Lower leg skin (tissue), 4 donors: ENCODE measurements around the gene SNAPIN. TPM values are rescaled to one million over a fixed set of nuclear protein-coding genes. Genes with fewer than 3 reads are reported as not detected.

Experiments used
- DNase-seq, 2 donors: peaks; one replicate each; pipeline ENCODE4 v3.0.0-alpha.2; 2019; ENCODE audit warnings: low spot score in 2 of 2
- H3K4me3 ChIP-seq: fragments of 200-600 bp; sonication (generic); 2 replicates; pipeline ENCODE4 v1.5.1; 2017; ENCODE audit warnings: mild to moderate bottlenecking, low read depth; ENCODE audit not compliant: poor library complexity, severe bottlenecking
- POLR2A ChIP-seq, 2 donors: fragments of 450-650 bp; IDR thresholded peaks; one replicate each; pipeline ENCODE4 v1.6.1; 2016 to 2017; ENCODE audit warnings: antibody characterized with exemption in 2 of 2, mild to moderate bottlenecking in 1 of 2, moderate library complexity in 1 of 2
- WGBS, 2 donors: methylation state at CpG; one replicate each; pipeline ENCODE4 v1.1.5; 2018; 5-methylcytosine and 5-hydroxymethylcytosine counted together
- intact Hi-C: fragments of 100-400 bp; cut with DNase I; formaldehyde crosslinking; loops from one replicate; pipeline ENCODE4 v1.15.0; 2023; ENCODE audit warnings: low total_unique reads
- total RNA-seq, 4 donors: library from RNA; depleted of rRNA; stranded (reverse); fragments of >200 nt; gene quantifications; one replicate each; pipeline ENCODE4 v1.1.0, GENCODE V29; 2016
- TF ChIP-seq, protein P1 (sequence below), 3 donors: fragments of 450-650 bp; IDR thresholded peaks; one replicate each; pipeline ENCODE4 v1.5.1; 2016; ENCODE audit warnings: antibody characterized with exemption in 3 of 3, mild to moderate bottlenecking in 3 of 3, moderate library complexity in 2 of 3

SNAPIN gene
- total RNA-seq, 4 donors from 2014 or later = 34.8 to 60.4 (median 46.9) TPM

- no peak for TF ChIP-seq POLR2A (IDR thresholded peaks at IDR 0.05)
- TF ChIP-seq, protein P1, sequence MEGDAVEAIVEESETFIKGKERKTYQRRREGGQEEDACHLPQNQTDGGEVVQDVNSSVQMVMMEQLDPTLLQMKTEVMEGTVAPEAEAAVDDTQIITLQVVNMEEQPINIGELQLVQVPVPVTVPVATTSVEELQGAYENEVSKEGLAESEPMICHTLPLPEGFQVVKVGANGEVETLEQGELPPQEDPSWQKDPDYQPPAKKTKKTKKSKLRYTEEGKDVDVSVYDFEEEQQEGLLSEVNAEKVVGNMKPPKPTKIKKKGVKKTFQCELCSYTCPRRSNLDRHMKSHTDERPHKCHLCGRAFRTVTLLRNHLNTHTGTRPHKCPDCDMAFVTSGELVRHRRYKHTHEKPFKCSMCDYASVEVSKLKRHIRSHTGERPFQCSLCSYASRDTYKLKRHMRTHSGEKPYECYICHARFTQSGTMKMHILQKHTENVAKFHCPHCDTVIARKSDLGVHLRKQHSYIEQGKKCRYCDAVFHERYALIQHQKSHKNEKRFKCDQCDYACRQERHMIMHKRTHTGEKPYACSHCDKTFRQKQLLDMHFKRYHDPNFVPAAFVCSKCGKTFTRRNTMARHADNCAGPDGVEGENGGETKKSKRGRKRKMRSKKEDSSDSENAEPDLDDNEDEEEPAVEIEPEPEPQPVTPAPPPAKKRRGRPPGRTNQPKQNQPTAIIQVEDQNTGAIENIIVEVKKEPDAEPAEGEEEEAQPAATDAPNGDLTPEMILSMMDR (IDR thresholded peaks at IDR 0.05) = no peak
- no peak overlapping the region for H3K4me3 ChIP-seq
- DNase-seq = no peak
- intact Hi-C loops = no loop called here
- 34 to 35% methylated on average over 18 of the region's 18 CpGs for WGBS, 2 donors
Measured at GRCh38 chr1:153633161-153633753, 25.2 kb upstream of the SNAPIN start.

- intact Hi-C loops = no loop called here
Measured at GRCh38 chr1:153633754-153634665, 24.5 kb upstream of the SNAPIN start, which contains the start of gene CHTOP. TSS of gene CHTOP (plus strand) at chr1:153634066. CDS start at chr1:153636589, 2,523 bp downstream.

DNA sequence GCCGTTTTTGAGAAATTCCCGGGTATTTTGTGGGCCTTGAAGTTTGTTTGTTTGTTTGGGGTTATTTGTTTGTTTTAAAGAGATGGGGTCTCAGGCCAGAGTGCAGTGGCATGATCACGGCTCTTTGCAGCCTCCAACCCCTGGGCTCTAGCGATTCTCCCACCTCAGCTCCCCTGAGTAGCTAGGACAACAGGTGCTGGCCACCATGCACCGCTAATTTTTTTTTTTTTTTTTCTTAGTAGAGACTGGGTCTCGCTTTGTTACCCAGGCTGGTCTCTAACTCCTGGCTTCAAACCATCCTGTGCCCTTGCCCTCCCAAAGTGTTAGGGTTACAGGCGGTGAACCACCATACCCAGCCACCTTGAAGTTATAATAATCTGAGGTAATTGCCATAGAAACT, 22.6 kb upstream of the SNAPIN start:
- intact Hi-C loops = no loop called here

More at GRCh38 chr1:153633754-153634665, 24.5 kb upstream of the SNAPIN start, which contains the start of gene CHTOP:
- peak within 1 kb of the TSS; percentile 81 for H3K4me3 ChIP-seq
- DNase-seq = peak; percentile 99
- 0 to 1% methylated on average over 60 to 62 of the region's 65 CpGs for WGBS, 2 donors
- peak in 1 of 2 donors; percentile 57 for TF ChIP-seq POLR2A (IDR thresholded peaks at IDR 0.05)
- TF ChIP-seq, protein P1 (IDR thresholded peaks at IDR 0.05) = no peak

DNA sequence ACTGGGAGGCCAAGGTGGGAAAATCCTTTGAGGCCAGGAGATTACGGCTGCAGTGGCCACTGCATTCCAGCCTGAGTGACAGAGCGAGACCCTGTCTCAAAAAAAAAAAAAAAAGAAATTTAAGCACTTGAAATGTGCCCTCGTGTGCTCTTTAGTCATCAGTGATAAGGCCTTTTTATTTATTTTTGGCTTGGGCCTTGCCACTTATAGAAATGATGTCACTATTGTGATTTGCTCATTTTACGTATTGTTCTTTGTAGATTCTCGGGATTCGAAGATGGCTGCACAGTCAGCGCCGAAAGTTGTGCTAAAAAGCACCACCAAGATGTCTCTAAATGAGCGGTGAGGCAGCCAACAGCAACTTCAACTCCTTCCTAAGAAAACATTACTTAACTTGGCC, 22.2 kb upstream of the SNAPIN start:
- 90 to 92% methylated on average over 9 of the region's 9 CpGs for WGBS, 2 donors
- TF ChIP-seq POLR2A (IDR thresholded peaks at IDR 0.05) = no peak
- TF ChIP-seq, protein P1 (IDR thresholded peaks at IDR 0.05) = no peak
- no peak overlapping the region for H3K4me3 ChIP-seq
- intact Hi-C loops = no loop called here
- DNase-seq = no peak

More for the DNA sequence above, 22.6 kb upstream of the SNAPIN start:
- no peak for DNase-seq
- WGBS, 2 donors = 84 to 90% methylated on average over 7 of the region's 7 CpGs
- TF ChIP-seq POLR2A (IDR thresholded peaks at IDR 0.05) = no peak
- TF ChIP-seq, protein P1 (IDR thresholded peaks at IDR 0.05) = no peak
- H3K4me3 ChIP-seq = no peak overlapping the region

GRCh38 chr1:153638261-153638660, 20.2 kb upstream of the SNAPIN start:
- no peak for TF ChIP-seq POLR2A (IDR thresholded peaks at IDR 0.05)
- TF ChIP-seq, protein P1 (IDR thresholded peaks at IDR 0.05) = no peak
- 85 to 90% methylated on average over 6 of the region's 6 CpGs for WGBS, 2 donors
- H3K4me3 ChIP-seq = no peak overlapping the region
- no peak for DNase-seq
- intact Hi-C loops = no loop called here
